SK-N-SH (cell line): Measurements from ENCODE around the gene TP53I3. TPM values are rescaled to one million over a fixed set of nuclear protein-coding genes. Genes with fewer than 3 reads are reported as not detected.

Source experiments
- CTCF ChIA-PET: fragments of 300-600, 350-600 bp; formaldehyde crosslinking; extraction: SDS; loops from one replicate; lab custom pipeline; 2021; lab: Yijun Ruan, JAX
- POLR2A ChIA-PET: fragments of 350-600 bp; sonication (Branson Sonifier 250); formaldehyde crosslinking; extraction: SDS; loops from one replicate; lab custom pipeline; 2020; ENCODE audit warnings: antibody characterized with exemption, inconsistent platforms; lab: Yijun Ruan, JAX
- DNase-seq: peaks from one replicate; pipeline ENCODE4 v3.0.0; 2012
- H2AFZ ChIP-seq: fragments of 200-600 bp; sonication (generic); 2 replicates; pipeline ENCODE4 v1.8.1; 2016; ENCODE audit warnings: antibody characterized with exemption, mild to moderate bottlenecking, low read depth
- H3F3A ChIP-seq: fragments of 200-600 bp; sonication (generic); replicated peaks from 2 replicates; pipeline ENCODE3; 2016; ENCODE audit warnings: antibody characterized with exemption, mild to moderate bottlenecking; ENCODE audit not compliant: insufficient read depth
- H3K27ac ChIP-seq, 2 experiments: fragments of 200-500 bp in 1 of 2; fragments of 200-600 bp in 1 of 2; sonication (Bioruptor generic) in 1 of 2; sonication (generic), shearing (Covaris generic) in 1 of 2; 2 replicates each; pipeline versions ENCODE4 v1.5.1 to v1.6.1; 2014 to 2016; ENCODE audit warnings: low read depth in 2 of 2, inconsistent platforms in 1 of 2, low read length in 1 of 2, mild to moderate bottlenecking in 1 of 2, mixed read lengths in 1 of 2
- H3K27me3 ChIP-seq: fragments of 200-600 bp; sonication (generic), shearing (Covaris generic); 2 replicates; pipeline ENCODE4 v1.6.1; 2016; ENCODE audit warnings: mixed run types; ENCODE audit not compliant: insufficient read depth
- H3K36me3 ChIP-seq, 2 experiments: fragments of 200-500 bp in 1 of 2; fragments of 200-600 bp in 1 of 2; sonication (Bioruptor generic) in 1 of 2; sonication (generic) in 1 of 2; replicated peaks in 1 of 2; 2 replicates each; pipeline versions ENCODE3 to v1.5.1; 2014 to 2016; ENCODE audit warnings: low read length in 1 of 2, mild to moderate bottlenecking in 1 of 2; ENCODE audit not compliant: insufficient read depth in 2 of 2, control insufficient read depth in 1 of 2
- H3K4me1 ChIP-seq, 2 experiments: fragments of 200-500 bp in 1 of 2; fragments of 200-600 bp in 1 of 2; sonication (Bioruptor generic) in 1 of 2; sonication (generic), shearing (Covaris generic) in 1 of 2; 2 replicates each; pipeline versions ENCODE4 v1.5.1 to v1.6.1; 2014 to 2016; ENCODE audit warnings: low read depth in 1 of 2, low read length in 1 of 2, mixed run types in 1 of 2; ENCODE audit not compliant: insufficient read depth in 2 of 2, control insufficient read depth in 1 of 2
- H3K4me2 ChIP-seq: fragments of 200-600 bp; sonication (generic), shearing (Covaris generic); 2 replicates; pipeline ENCODE4 v1.6.1; 2017; ENCODE audit warnings: mixed run types
- H3K4me3 ChIP-seq, 2 experiments: fragments of 200-500 bp in 1 of 2; fragments of 200-600 bp in 1 of 2; sonication (Bioruptor generic) in 1 of 2; sonication (generic), shearing (Covaris generic) in 1 of 2; 2 replicates each; pipeline versions ENCODE4 v1.5.1 to v1.8.1; 2014 to 2016; ENCODE audit warnings: low read depth in 2 of 2, inconsistent platforms in 1 of 2, low read length in 1 of 2, mild to moderate bottlenecking in 1 of 2, mixed read lengths in 1 of 2, moderate library complexity in 1 of 2
- H3K79me2 ChIP-seq: fragments of 200-600 bp; sonication (generic); 2 replicates; pipeline ENCODE4 v1.8.1; 2017; ENCODE audit warnings: mild to moderate bottlenecking; ENCODE audit not compliant: insufficient read depth
- H3K9ac ChIP-seq: fragments of 200-600 bp; sonication (generic); 2 replicates; pipeline ENCODE4 v1.6.1; 2017; ENCODE audit warnings: mixed run types
- H3K9me2 ChIP-seq: fragments of 200-600 bp; sonication (generic); 2 replicates; pipeline ENCODE4 v1.6.1; 2017; ENCODE audit warnings: mixed run types
- H3K9me3 ChIP-seq: fragments of 200-600 bp; sonication (generic); 2 replicates; pipeline ENCODE4 v1.6.1; 2017; ENCODE audit warnings: mixed run types, mild to moderate bottlenecking, moderate library complexity
- H4K20me1 ChIP-seq: fragments of 200-600 bp; sonication (generic); 2 replicates; pipeline ENCODE4 v1.6.1; 2017; ENCODE audit warnings: mild to moderate bottlenecking, mixed run types; ENCODE audit not compliant: insufficient read depth
- EZH2phosphoT487 ChIP-seq: fragments of 200-600 bp; sonication (generic); IDR thresholded peaks from 2 replicates; pipeline ENCODE4 v1.6.1; 2017; ENCODE audit warnings: low read depth, mixed run types, mild to moderate bottlenecking, antibody characterized with exemption, moderate library complexity, borderline replicate concordance
- NFIC ChIP-seq: IDR thresholded peaks from 2 replicates; pipeline ENCODE4 v1.4.0; 2012; ENCODE audit warnings: borderline replicate concordance
- WGBS: methylation state at CpG from one replicate; pipeline ENCODE4 v1.1.6; 2017; ENCODE audit warnings: low lambda C conversion rate; 5-methylcytosine and 5-hydroxymethylcytosine counted together
- polyA plus RNA-seq, 3 experiments: library from polyadenylated mRNA; depleted of rRNA; stranded (reverse); fragments of >200 nt; gene quantifications; 2 replicates each; pipeline ENCODE4 v1.2.3, GENCODE V29; 2012
- small RNA-seq, 7 experiments: library from RNA; depleted of rRNA; stranded (forward); fragments of <200 nt; gene quantifications; one replicate each; pipeline ENCODE3, GENCODE V24; 2012

The TP53I3 gene
- polyA plus RNA-seq, 1 of the 3 experiments (the other 2 are of a cell fraction), result 110 TPM

- Histone ChIP-seq H3K4me2 (no peak overlapping the region), H3K27me3 (no peaks in the 10 kb centered on the region), H3K9me3 (no peaks in the 10 kb centered on the region), H3K27ac (no peak overlapping the region), H4K20me1 (no peaks in the 10 kb centered on the region), H3K4me1 (no peaks in the 10 kb centered on the region), H3F3A (no peaks in the 10 kb centered on the region), H2AFZ (no peak overlapping the region), H3K79me2 (peaks cover 62% of the 10 kb centered on the region), H3K4me3 (no peak overlapping the region), H3K9ac (no peak overlapping the region), H3K36me3 (peaks cover 19 to 27% of the 10 kb centered on the region in 2 experiments), H3K9me2 (no peaks in the 10 kb centered on the region)
- 89% methylated on average over 8 of the region's 9 CpGs for WGBS
- TF ChIP-seq EZH2phosphoT487 (no peak), NFIC (no peak)
- POLR2A ChIA-PET, result no interaction called here
- DNase-seq, result no peak
- CTCF ChIA-PET, result no interaction called here
Measured at GRCh38 chr2:24038786-24039499, 45.7 kb downstream of the TP53I3 start.

Small RNA genes within 50 kb of the gene (small RNA-seq; reads per million reads assigned to genes)
- 0 reads per million in 7 experiments for gene RNU6-370P

Other genes with a start within 250 kb of the TP53I3 start
- 1.3 and 1.7 TPM in 2 replicates for gene ATAD2B, start 157.7 kb downstream of the TP53I3 start, polyA plus RNA-seq (2012; rRNA removed)
- gene UBXN2A, start 144.4 kb downstream of the TP53I3 start, polyA plus RNA-seq (2012; rRNA removed), result 5.8 and 7.1 TPM in 2 replicates
- 0.16 TPM in 1 of 2 replicates, not detected in the other for gene MFSD2B, start 74.7 kb downstream of the TP53I3 start, polyA plus RNA-seq (2012; rRNA removed)
- gene WDCP, start 37.4 kb downstream of the TP53I3 start, polyA plus RNA-seq (2012; rRNA removed), result 7.1 and 11.9 TPM in 2 replicates
- gene FKBP1B, start 35.1 kb downstream of the TP53I3 start, polyA plus RNA-seq (2012; rRNA removed), result 69.7 and 72.4 TPM in 2 replicates
- 275 and 295 TPM in 2 replicates for gene SF3B6, start 8.5 kb downstream of the TP53I3 start, polyA plus RNA-seq (2012; rRNA removed)
- gene PFN4, start 38.5 kb upstream of the TP53I3 start, polyA plus RNA-seq (2012; rRNA removed), result 0.54 and 0.61 TPM in 2 replicates
- gene FAM228B, start 38.6 kb upstream of the TP53I3 start, polyA plus RNA-seq (2012; rRNA removed), result 5.3 and 6.8 TPM in 2 replicates
- gene FAM228A, start 90.2 kb upstream of the TP53I3 start, polyA plus RNA-seq (2012; rRNA removed), result 0.10 and 0.13 TPM in 2 replicates